ENCODE results near the gene HLCS. TPM values are rescaled to one million over a fixed set of nuclear protein-coding genes. Genes with fewer than 3 reads are reported as not detected.

HLCS gene
- total and polyA plus RNA-seq, 2 of the 8 experiments (the other 6 are each of a cell fraction or from before 2014, with no cell fraction given), result 4.7 to 12.2 TPM

DNA sequence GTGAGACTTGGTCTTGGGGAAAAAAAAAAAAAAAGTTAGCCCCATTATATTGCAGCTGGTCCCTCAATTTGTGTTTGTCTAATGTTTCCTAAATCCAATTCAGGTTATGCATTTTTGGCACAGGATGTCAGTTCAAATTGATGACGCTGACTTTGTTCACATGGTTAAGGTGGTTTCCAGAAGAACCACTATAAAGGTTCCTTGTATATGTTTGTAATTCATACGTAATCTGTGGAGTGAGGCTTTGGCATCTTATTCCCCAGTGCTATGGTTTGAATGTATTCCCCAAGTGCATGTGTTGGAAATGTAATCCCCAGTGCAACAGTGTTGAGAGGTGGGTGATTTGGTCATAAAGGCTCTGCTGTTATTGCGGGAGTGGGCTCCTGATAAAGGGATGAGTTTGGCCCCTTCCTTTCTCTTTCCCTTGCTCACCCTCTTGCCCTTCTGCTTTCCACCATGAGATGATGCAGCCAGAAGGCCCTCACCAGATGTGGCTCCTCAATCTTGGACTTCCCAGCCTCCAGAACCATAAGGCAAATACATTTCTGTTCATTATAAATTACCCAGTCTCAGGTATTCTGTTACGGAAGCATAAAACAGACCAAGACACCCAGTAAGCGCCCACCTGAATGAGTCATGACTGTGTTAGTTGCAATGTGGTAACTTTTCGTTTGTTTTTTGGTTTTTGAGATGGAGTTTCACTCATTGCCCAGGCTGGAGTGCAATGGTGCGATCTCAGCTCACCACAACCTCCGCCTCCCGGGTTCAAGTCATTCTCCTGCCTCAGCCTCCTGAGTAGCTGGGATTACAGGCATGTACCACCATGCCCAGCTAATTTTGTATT lies 19.5 kb upstream of the HLCS start (continued):
- TF ChIP-seq, protein P1, sequence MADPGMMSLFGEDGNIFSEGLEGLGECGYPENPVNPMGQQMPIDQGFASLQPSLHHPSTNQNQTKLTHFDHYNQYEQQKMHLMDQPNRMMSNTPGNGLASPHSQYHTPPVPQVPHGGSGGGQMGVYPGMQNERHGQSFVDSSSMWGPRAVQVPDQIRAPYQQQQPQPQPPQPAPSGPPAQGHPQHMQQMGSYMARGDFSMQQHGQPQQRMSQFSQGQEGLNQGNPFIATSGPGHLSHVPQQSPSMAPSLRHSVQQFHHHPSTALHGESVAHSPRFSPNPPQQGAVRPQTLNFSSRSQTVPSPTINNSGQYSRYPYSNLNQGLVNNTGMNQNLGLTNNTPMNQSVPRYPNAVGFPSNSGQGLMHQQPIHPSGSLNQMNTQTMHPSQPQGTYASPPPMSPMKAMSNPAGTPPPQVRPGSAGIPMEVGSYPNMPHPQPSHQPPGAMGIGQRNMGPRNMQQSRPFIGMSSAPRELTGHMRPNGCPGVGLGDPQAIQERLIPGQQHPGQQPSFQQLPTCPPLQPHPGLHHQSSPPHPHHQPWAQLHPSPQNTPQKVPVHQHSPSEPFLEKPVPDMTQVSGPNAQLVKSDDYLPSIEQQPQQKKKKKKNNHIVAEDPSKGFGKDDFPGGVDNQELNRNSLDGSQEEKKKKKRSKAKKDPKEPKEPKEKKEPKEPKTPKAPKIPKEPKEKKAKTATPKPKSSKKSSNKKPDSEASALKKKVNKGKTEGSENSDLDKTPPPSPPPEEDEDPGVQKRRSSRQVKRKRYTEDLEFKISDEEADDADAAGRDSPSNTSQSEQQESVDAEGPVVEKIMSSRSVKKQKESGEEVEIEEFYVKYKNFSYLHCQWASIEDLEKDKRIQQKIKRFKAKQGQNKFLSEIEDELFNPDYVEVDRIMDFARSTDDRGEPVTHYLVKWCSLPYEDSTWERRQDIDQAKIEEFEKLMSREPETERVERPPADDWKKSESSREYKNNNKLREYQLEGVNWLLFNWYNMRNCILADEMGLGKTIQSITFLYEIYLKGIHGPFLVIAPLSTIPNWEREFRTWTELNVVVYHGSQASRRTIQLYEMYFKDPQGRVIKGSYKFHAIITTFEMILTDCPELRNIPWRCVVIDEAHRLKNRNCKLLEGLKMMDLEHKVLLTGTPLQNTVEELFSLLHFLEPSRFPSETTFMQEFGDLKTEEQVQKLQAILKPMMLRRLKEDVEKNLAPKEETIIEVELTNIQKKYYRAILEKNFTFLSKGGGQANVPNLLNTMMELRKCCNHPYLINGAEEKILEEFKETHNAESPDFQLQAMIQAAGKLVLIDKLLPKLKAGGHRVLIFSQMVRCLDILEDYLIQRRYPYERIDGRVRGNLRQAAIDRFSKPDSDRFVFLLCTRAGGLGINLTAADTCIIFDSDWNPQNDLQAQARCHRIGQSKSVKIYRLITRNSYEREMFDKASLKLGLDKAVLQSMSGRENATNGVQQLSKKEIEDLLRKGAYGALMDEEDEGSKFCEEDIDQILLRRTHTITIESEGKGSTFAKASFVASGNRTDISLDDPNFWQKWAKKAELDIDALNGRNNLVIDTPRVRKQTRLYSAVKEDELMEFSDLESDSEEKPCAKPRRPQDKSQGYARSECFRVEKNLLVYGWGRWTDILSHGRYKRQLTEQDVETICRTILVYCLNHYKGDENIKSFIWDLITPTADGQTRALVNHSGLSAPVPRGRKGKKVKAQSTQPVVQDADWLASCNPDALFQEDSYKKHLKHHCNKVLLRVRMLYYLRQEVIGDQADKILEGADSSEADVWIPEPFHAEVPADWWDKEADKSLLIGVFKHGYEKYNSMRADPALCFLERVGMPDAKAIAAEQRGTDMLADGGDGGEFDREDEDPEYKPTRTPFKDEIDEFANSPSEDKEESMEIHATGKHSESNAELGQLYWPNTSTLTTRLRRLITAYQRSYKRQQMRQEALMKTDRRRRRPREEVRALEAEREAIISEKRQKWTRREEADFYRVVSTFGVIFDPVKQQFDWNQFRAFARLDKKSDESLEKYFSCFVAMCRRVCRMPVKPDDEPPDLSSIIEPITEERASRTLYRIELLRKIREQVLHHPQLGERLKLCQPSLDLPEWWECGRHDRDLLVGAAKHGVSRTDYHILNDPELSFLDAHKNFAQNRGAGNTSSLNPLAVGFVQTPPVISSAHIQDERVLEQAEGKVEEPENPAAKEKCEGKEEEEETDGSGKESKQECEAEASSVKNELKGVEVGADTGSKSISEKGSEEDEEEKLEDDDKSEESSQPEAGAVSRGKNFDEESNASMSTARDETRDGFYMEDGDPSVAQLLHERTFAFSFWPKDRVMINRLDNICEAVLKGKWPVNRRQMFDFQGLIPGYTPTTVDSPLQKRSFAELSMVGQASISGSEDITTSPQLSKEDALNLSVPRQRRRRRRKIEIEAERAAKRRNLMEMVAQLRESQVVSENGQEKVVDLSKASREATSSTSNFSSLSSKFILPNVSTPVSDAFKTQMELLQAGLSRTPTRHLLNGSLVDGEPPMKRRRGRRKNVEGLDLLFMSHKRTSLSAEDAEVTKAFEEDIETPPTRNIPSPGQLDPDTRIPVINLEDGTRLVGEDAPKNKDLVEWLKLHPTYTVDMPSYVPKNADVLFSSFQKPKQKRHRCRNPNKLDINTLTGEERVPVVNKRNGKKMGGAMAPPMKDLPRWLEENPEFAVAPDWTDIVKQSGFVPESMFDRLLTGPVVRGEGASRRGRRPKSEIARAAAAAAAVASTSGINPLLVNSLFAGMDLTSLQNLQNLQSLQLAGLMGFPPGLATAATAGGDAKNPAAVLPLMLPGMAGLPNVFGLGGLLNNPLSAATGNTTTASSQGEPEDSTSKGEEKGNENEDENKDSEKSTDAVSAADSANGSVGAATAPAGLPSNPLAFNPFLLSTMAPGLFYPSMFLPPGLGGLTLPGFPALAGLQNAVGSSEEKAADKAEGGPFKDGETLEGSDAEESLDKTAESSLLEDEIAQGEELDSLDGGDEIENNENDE (IDR thresholded peaks at IDR 0.05; ENCODE audit: insufficient replicate concordance, low read length), result no peak
- TF ChIP-seq CTBP2 (IDR thresholded peaks at IDR 0.05; ENCODE audit: borderline replicate concordance, insufficient read depth, insufficient read length, low read length) (no peak), MAFK (IDR thresholded peaks at IDR 0.05; ENCODE audit: low read depth, low read length) (no peak), JUN (IDR thresholded peaks at IDR 0.05; ENCODE audit: low read depth, low read length) (no peak), HDAC2 (IDR thresholded peaks at IDR 0.05; ENCODE audit: borderline replicate concordance in 1 of 2, low read depth in 2 of 2, low read length in 2 of 2) (no peak), EP300 (IDR thresholded peaks at IDR 0.05; ENCODE audit: borderline replicate concordance in 1 of 2, low read depth in 2 of 2, low read length in 2 of 2) (no peak)
- TF ChIP-seq, protein P2, sequence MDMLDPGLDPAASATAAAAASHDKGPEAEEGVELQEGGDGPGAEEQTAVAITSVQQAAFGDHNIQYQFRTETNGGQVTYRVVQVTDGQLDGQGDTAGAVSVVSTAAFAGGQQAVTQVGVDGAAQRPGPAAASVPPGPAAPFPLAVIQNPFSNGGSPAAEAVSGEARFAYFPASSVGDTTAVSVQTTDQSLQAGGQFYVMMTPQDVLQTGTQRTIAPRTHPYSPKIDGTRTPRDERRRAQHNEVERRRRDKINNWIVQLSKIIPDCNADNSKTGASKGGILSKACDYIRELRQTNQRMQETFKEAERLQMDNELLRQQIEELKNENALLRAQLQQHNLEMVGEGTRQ (IDR thresholded peaks at IDR 0.05; ENCODE audit: low read length), result no peak

Measured in H1 (cell line).